Measurements from ENCODE around the gene BTN3A1.

BTN3A1 gene

DNA sequence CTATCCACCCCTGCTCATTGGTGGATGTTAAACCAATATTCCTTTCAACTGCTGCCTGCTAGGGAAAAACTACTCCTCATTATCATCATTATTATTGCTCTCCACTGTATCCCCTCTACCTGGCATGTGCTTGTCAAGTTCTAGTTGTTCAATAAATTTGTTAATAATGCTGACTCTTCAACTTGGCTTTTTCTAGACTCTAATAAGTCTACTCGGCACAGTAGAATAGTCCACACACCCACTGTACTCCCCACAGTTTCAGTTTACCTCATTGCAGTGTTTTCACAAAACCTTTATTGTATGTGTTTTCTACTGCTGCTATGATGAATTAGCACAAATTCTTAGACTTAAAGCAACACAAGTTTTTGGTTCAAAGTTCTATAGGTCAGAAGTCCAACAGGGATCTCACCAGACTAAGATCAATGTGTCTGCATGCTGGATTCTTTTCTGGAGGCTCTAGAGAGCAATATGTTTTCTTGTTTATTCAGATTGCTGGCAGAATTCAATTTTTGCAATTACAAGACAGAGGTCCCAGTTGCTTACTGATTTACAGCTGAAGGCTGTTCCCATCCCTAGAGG is 13.1 kb downstream of the BTN3A1 start (continued):
- TF ChIP-seq, protein P1, sequence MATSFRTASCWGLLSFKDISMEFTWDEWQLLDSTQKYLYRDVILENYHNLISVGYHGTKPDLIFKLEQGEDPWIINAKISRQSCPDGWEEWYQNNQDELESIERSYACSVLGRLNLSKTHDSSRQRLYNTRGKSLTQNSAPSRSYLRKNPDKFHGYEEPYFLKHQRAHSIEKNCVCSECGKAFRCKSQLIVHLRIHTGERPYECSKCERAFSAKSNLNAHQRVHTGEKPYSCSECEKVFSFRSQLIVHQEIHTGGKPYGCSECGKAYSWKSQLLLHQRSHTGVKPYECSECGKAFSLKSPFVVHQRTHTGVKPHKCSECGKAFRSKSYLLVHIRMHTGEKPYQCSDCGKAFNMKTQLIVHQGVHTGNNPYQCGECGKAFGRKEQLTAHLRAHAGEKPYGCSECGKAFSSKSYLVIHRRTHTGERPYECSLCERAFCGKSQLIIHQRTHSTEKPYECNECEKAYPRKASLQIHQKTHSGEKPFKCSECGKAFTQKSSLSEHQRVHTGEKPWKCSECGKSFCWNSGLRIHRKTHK (tag by site-specific recombination; IDR thresholded peaks at IDR 0.05) = no peak
- TF ChIP-seq ZNF221 (tag by site-specific recombination; IDR thresholded peaks at IDR 0.05; ENCODE audit: borderline replicate concordance) (no peak), GLIS2 (tag by site-specific recombination; IDR thresholded peaks at IDR 0.05) (no peak), ZNF121 (tag by site-specific recombination; IDR thresholded peaks at IDR 0.05) (no peak), ZNF169 (tag by site-specific recombination; IDR thresholded peaks at IDR 0.05) (no peak)

DNA sequence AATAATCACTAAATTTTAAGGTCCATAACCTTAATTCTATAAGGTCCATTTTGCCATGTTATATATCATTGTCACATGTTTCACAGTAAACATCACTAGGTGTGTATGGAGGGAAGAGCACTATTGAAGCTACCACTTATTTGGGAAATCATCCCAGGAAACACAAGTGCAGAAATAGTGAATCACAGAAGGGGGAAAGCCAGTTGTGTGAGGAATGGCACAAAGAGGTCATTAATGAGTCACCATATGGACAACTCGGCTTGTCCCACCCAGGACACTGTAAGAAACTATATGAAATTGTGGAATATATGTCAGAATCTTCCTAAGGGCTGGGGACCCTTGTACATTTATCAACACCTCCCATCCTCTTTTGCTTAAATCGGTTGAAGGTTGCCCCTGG is 13.7 kb downstream of the BTN3A1 start:
- H3K27ac ChIP-seq (ENCODE audit: extremely low read depth, low read depth, low read length) = no peak overlapping the region
- ChIA-PET POLR2A (no interaction called here), CTCF (no interaction called here)
- H3K4me3 ChIP-seq (ENCODE audit: low read depth, low read length) = no peak overlapping the region
- no peak for TF ChIP-seq ZFP69B (tag by site-specific recombination; IDR thresholded peaks at IDR 0.05)
- no peak for TF ChIP-seq ZNF664 (tag by site-specific recombination; IDR thresholded peaks at IDR 0.05)
- TF ChIP-seq KLF10 (tag by site-specific recombination; IDR thresholded peaks at IDR 0.05) = no peak
- TF ChIP-seq, protein P2, sequence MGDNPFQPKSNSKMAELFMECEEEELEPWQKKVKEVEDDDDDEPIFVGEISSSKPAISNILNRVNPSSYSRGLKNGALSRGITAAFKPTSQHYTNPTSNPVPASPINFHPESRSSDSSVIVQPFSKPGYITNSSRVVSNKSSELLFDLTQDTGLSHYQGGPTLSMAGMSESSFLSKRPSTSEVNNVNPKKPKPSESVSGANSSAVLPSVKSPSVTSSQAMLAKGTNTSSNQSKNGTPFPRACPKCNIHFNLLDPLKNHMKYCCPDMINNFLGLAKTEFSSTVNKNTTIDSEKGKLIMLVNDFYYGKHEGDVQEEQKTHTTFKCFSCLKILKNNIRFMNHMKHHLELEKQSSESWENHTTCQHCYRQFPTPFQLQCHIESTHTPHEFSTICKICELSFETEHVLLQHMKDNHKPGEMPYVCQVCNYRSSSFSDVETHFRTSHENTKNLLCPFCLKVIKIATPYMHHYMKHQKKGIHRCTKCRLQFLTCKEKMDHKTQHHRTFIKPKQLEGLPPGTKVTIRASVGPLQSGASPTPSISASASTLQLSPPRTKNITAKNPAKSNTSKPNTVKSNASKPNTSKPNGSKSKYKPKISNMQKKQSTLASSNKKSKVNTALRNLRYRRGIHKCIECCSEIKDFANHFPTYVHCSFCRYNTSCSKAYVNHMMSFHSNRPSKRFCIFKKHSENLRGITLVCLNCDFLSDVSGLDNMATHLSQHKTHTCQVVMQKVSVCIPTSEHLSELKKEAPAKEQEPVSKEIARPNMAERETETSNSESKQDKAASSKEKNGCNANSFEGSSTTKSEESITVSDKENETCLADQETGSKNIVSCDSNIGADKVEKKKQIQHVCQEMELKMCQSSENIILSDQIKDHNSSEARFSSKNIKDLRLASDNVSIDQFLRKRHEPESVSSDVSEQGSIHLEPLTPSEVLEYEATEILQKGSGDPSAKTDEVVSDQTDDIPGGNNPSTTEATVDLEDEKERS (tag by site-specific recombination; IDR thresholded peaks at IDR 0.05) = no peak
- no peak for TF ChIP-seq HOXD13 (CRISPR knock-in tag; IDR thresholded peaks at IDR 0.05; ENCODE audit: borderline replicate concordance)
- TF ChIP-seq ZNF837 (tag by site-specific recombination; IDR thresholded peaks at IDR 0.05) = no peak
- no peak for TF ChIP-seq ZNF354C (tag by site-specific recombination; IDR thresholded peaks at IDR 0.05; ENCODE audit: borderline replicate concordance, low read depth)
- no peak for TF ChIP-seq ZNF654 (tag by site-specific recombination; IDR thresholded peaks at IDR 0.05; ENCODE audit: low read depth)
- no peak for TF ChIP-seq SP7 (tag by site-specific recombination; IDR thresholded peaks at IDR 0.05)
- TF ChIP-seq ZBTB17 (tag by site-specific recombination; IDR thresholded peaks at IDR 0.05) = no peak
- TF ChIP-seq ZNF2 (tag by site-specific recombination; IDR thresholded peaks at IDR 0.05) = no peak
- H3K4me1 ChIP-seq (ENCODE audit: control insufficient read depth, insufficient read depth, low read length) = no peaks in the 10 kb centered on the region
- H3K9me3 ChIP-seq (ENCODE audit: control insufficient read depth, insufficient read depth, low read depth, low read length) = no peaks in the 10 kb centered on the region
- H3K36me3 ChIP-seq (ENCODE audit: control insufficient read depth in 2 of 2, insufficient read depth in 1 of 2, low read length in 2 of 2) = peaks cover 0 to 9% of the 10 kb centered on the region in 2 experiments; a peak in 1 of 3 replicates

DNA sequence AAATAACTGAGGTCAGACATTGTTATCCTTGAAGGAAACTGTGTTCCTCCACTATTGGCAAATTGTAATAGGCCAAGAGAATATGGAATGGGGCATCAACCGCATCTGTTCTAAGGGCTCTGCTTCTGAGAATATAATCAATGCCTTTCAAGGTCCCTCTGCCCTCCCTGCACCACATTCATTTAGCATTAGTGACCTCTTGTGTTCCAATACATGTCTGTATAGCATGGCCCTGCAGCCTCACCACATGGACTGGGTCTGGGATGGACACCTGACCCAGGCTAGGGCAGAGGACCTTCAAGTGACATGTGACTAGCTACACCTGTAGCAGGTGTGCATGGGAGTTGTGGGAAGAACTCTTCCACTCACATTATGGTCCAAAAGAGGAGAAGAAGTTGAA is 14.2 kb downstream of the BTN3A1 start:
- no peak overlapping the region for H3K4me3 ChIP-seq (ENCODE audit: low read depth, low read length)
- H3K27ac ChIP-seq (ENCODE audit: extremely low read depth, low read depth, low read length) = no peak overlapping the region
- CTCF ChIA-PET = no interaction called here
- H3K36me3 ChIP-seq (ENCODE audit: control insufficient read depth in 2 of 2, insufficient read depth in 1 of 2, low read length in 2 of 2) = peaks cover 0 to 5% of the 10 kb centered on the region in 2 experiments; a peak in 1 of 3 replicates
- H3K4me1 ChIP-seq (ENCODE audit: control insufficient read depth, insufficient read depth, low read length) = no peaks in the 10 kb centered on the region
- H3K9me3 ChIP-seq (ENCODE audit: control insufficient read depth, insufficient read depth, low read depth, low read length) = no peaks in the 10 kb centered on the region
- POLR2A ChIA-PET = no interaction called here
- TF ChIP-seq ZNF302 (tag by site-specific recombination; IDR thresholded peaks at IDR 0.05; ENCODE audit: low read depth) = no peak
- TF ChIP-seq IKZF3 (tag by site-specific recombination; IDR thresholded peaks at IDR 0.05) = no peak
- no peak for TF ChIP-seq ZNF350 (tag by site-specific recombination; IDR thresholded peaks at IDR 0.05)
- TF ChIP-seq ZNF701 (tag by site-specific recombination; IDR thresholded peaks at IDR 0.05) = no peak
- no peak for TF ChIP-seq ZNF311 (tag by site-specific recombination; IDR thresholded peaks at IDR 0.05; ENCODE audit: borderline replicate concordance)
- no peak for TF ChIP-seq KLF10 (tag by site-specific recombination; IDR thresholded peaks at IDR 0.05)
- TF ChIP-seq, protein P3, sequence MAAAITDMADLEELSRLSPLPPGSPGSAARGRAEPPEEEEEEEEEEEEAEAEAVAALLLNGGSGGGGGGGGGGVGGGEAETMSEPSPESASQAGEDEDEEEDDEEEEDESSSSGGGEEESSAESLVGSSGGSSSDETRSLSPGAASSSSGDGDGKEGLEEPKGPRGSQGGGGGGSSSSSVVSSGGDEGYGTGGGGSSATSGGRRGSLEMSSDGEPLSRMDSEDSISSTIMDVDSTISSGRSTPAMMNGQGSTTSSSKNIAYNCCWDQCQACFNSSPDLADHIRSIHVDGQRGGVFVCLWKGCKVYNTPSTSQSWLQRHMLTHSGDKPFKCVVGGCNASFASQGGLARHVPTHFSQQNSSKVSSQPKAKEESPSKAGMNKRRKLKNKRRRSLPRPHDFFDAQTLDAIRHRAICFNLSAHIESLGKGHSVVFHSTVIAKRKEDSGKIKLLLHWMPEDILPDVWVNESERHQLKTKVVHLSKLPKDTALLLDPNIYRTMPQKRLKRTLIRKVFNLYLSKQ (tag by site-specific recombination; IDR thresholded peaks at IDR 0.05; ENCODE audit: borderline replicate concordance) = no peak
- TF ChIP-seq GLI2 (tag by site-specific recombination; IDR thresholded peaks at IDR 0.05; ENCODE audit: borderline replicate concordance, low read depth) = no peak
- TF ChIP-seq, protein P4, sequence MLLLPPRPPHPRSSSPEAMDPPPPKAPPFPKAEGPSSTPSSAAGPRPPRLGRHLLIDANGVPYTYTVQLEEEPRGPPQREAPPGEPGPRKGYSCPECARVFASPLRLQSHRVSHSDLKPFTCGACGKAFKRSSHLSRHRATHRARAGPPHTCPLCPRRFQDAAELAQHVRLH (tag by site-specific recombination; IDR thresholded peaks at IDR 0.05) = no peak
- TF ChIP-seq ZNF529 (tag by site-specific recombination; IDR thresholded peaks at IDR 0.05; ENCODE audit: insufficient replicate concordance) = no peak
- no peak for TF ChIP-seq ZNF274 (IDR thresholded peaks at IDR 0.05; ENCODE audit: low read length)
- no peak for TF ChIP-seq ZNF274 (tag by site-specific recombination; IDR thresholded peaks at IDR 0.05; ENCODE audit: borderline replicate concordance)
- TF ChIP-seq ZNF248 (tag by site-specific recombination; IDR thresholded peaks at IDR 0.05) = no peak
- TF ChIP-seq SP3 (tag by site-specific recombination; IDR thresholded peaks at IDR 0.05) = no peak
- no peak for TF ChIP-seq ZNF169 (tag by site-specific recombination; IDR thresholded peaks at IDR 0.05)
- no peak for TF ChIP-seq YY2 (tag by site-specific recombination; IDR thresholded peaks at IDR 0.05)
